ENCODE results near the gene ARHGAP10. TPM values are rescaled to one million over a fixed set of nuclear protein-coding genes. Genes with fewer than 3 reads are reported as not detected.
A peak's percentile ranks its signal among the peaks of the same experiment; 100 is the strongest.

Gene ARHGAP10
- total RNA-seq, 3 donors from 2014 or later, result 4.3 to 5.9 (median 5.3) TPM

DNA sequence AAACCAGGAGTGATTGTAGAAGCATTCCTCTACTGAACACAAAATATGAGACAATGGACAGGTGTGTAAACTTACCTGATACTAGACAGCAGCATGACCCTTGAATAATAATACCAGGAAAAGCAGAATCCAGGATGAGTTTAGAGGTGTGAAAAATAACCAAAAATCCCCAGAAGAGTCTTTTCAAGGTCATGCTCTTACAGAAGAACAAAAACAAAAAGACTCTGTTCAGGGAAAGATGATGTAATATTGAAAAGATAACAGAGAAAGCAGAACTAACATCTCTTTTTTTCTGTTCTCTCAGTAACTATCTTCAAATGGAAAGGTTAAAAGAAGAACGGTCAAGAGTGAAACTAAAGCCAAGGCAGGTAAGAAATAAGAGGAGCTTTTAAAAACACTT lies 14.0 kb upstream of the ARHGAP10 start:
- H3K36me3 Mint-ChIP-seq (ENCODE audit: insufficient read depth), result no peaks in the 10 kb centered on the region
- H3K4me1 Mint-ChIP-seq (ENCODE audit: low read depth), result no peaks in the 10 kb centered on the region
- H3K9me3 Mint-ChIP-seq, result no peaks in the 10 kb centered on the region
- peaks cover 3% of the 10 kb centered on the region for H3K27me3 Mint-ChIP-seq (ENCODE audit: low read depth)
- no peak for ATAC-seq
- DNase-seq, result no peak
- no peak overlapping the region for H3K4me3 Mint-ChIP-seq

DNA sequence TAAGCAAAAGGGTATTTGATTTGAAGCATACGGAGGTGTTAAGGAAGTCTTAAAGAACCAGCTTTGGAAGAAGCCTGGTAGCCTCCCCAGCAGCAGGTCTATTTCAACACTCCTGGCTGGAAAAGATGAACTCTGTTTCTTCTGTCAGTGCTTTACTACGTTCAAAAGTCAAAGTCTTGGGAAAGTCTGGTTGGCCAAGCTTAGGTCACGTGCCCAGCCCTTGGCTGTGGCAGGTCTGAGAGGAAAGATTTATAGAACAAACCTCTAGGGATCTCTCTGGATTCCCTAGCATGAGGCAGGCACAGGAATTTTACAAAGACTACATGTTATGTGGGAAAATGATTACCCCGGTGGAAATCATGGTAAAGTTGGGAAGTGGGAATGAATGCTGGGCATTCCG lies 8.6 kb upstream of the ARHGAP10 start:
- DNase-seq (no peak), ATAC-seq (no peak)
- Mint-ChIP-seq H3K9me3 (no peaks in the 10 kb centered on the region), H3K4me3 (no peak overlapping the region), H3K4me1 (ENCODE audit: low read depth) (no peaks in the 10 kb centered on the region), H3K36me3 (ENCODE audit: insufficient read depth) (no peaks in the 10 kb centered on the region), H3K27me3 (ENCODE audit: low read depth) (no peaks in the 10 kb centered on the region)

DNA sequence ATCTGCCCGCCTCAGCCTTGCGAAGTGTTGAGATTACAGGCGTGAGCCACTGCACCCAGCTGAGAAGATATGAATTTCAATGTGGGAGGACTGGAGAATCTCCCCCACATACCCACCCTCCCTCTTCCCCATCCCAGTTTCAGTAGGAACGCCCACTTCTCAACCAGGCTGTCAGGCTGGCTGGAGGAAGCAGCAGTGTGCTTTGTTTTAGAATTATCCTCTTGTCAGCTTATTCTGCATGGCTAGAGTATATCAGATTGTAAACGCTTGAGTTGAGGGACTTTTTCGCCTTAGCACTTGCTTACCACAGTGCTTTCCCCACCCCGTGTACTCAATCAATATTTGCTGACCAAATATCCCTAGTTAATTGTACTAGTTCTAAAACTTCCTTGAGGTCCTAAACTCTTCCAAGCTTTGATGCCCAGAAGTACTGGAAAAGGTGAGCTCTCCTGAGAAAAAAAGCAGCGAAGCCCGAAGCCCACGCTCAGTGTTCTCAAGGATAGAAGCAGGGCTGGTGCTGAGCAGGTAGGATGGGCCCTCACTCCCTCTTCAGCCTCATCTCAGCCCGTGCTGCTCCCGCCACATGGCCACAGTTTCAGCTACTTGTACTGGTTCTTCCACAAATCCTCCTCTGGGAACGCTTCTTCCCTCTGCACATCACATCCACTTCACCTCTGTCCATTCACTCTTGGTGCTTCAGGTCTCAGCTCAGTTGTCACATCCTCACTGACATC lies 7.3 kb upstream of the ARHGAP10 start:
- no peak for DNase-seq
- no peak for ATAC-seq
- H3K9me3 Mint-ChIP-seq, result no peaks in the 10 kb centered on the region
- no peak overlapping the region for H3K4me3 Mint-ChIP-seq
- H3K4me1 Mint-ChIP-seq (ENCODE audit: low read depth), result no peaks in the 10 kb centered on the region
- H3K27me3 Mint-ChIP-seq (ENCODE audit: low read depth), result no peaks in the 10 kb centered on the region
- no peaks in the 10 kb centered on the region for H3K36me3 Mint-ChIP-seq (ENCODE audit: insufficient read depth)

DNA sequence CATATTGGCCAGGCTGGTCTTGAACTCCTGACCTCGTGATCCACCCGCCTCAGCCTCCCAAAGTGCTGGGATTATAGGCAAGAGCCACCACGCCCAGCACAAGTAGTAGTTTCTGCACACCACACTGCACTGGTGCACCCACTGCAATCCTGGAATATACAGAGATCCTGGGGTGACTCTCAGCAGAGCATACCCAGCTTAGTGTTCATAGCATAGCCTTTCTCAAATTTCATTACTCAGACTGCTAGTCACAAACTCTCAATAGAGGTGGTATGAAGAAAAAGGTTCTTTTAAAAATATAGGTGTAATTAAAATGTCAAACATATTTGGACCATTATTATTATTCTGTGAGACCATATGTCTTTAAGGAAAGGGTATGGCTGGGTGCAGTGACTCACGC lies 6.2 kb upstream of the ARHGAP10 start:
- H3K4me3 Mint-ChIP-seq, result no peak overlapping the region
- no peaks in the 10 kb centered on the region for H3K4me1 Mint-ChIP-seq (ENCODE audit: low read depth)
- H3K36me3 Mint-ChIP-seq (ENCODE audit: insufficient read depth), result no peaks in the 10 kb centered on the region
- ATAC-seq (no peak), DNase-seq (no peak)
- no peaks in the 10 kb centered on the region for H3K27me3 Mint-ChIP-seq (ENCODE audit: low read depth)
- H3K9me3 Mint-ChIP-seq, result no peaks in the 10 kb centered on the region

DNA sequence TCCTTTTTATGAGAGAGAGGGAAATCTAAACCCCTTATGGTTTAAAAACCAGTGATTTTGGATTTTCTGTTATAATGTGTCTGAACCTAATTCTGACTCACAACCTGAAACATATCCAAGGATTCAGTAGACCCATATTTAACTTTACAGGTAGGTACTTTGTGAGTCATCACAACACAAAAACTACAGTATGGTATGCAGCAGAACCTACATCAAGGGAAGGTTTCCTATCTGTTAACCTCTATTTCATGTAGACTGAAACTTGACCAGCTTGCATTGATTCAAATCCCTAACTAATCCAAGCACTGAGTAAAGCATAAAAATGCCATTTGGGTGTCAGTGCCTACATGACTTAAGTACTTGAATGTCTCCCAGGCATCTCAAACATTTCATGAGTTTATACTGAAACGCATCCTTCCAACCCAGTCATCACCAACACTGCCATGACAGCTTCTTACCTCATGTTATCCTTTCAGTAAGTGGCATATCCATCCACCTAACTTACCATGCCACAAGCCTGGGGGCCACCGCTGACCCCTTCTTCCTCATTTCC lies 4.3 kb upstream of the ARHGAP10 start:
- DNase-seq (no peak), ATAC-seq (no peak)
- no peaks in the 10 kb centered on the region for H3K36me3 Mint-ChIP-seq (ENCODE audit: insufficient read depth)
- H3K4me1 Mint-ChIP-seq (ENCODE audit: low read depth), result peaks cover 7% of the 10 kb centered on the region
- no peak overlapping the region for H3K4me3 Mint-ChIP-seq
- no peaks in the 10 kb centered on the region for H3K27me3 Mint-ChIP-seq (ENCODE audit: low read depth)
- no peaks in the 10 kb centered on the region for H3K9me3 Mint-ChIP-seq

DNA sequence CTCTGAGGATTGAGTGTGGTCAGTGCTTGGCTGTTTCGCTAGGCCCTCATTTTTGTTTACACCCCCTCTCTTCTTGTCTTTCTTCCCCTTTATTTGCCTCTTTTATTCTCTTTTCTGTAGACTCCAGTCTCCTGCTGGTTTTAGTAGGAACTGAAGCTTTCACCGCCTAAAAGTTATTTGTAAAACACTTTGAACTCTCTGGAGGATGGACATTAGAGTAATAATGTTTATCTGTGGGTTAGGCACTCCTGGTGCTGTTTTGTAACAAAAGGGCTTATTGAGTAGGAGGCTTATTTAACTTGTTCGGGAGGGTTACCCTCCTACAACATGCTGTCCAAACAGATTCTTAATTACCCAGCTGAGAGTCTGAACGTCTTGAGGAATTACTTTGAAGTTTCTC lies 1.6 kb upstream of the ARHGAP10 start:
- Mint-ChIP-seq H3K9me3 (no peaks in the 10 kb centered on the region), H3K4me3 (peak overlapping the region; percentile 31), H3K4me1 (ENCODE audit: low read depth) (peaks cover 30% of the 10 kb centered on the region), H3K27me3 (ENCODE audit: low read depth) (peaks cover 11% of the 10 kb centered on the region), H3K36me3 (ENCODE audit: insufficient read depth) (no peaks in the 10 kb centered on the region)
- no peak for ATAC-seq
- no peak for DNase-seq

DNA sequence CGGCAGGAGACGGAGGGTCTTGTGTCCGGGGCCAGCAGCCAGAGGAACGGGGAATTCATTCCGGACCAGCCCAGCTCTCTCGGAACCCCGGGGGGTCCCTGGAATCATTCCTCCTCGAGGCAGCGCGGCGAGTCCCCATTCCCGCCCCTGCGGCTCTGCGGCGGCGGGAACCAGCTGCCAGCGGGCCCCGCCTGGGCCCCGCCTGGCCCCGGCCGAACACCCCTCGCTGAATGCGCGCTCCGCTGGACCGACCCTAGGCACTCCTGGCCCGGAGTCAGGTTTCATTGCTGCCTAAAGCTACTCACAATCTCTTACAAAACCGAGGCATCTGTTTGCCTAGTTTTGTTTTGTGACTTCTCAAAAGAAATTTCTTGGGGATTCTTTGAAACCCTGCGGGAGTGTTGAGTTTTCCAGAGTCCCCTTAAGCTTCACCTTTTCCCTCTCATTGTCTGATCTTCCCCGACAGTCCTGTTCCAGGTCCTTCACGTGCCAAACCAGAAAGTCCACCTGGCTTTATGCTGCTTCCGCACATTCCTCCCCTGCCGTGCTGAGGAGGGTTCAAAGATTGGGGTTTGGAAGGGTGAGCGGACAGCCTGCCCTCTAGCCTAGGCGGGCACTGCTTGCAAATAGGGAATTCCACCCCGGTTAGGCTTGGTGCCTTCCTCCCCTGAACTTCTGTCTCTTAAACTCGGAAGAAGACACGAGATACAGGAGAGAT lies 789 bp downstream of the ARHGAP10 start:
- H3K9me3 Mint-ChIP-seq, result no peaks in the 10 kb centered on the region
- peaks cover 11% of the 10 kb centered on the region for H3K27me3 Mint-ChIP-seq (ENCODE audit: low read depth)
- no peak for DNase-seq
- H3K4me1 Mint-ChIP-seq (ENCODE audit: low read depth), result peaks cover 40% of the 10 kb centered on the region
- H3K4me3 Mint-ChIP-seq, result peak overlapping the region; percentile 91
- no peaks in the 10 kb centered on the region for H3K36me3 Mint-ChIP-seq (ENCODE audit: insufficient read depth)
- ATAC-seq, result peak; percentile 30 to 35

DNA sequence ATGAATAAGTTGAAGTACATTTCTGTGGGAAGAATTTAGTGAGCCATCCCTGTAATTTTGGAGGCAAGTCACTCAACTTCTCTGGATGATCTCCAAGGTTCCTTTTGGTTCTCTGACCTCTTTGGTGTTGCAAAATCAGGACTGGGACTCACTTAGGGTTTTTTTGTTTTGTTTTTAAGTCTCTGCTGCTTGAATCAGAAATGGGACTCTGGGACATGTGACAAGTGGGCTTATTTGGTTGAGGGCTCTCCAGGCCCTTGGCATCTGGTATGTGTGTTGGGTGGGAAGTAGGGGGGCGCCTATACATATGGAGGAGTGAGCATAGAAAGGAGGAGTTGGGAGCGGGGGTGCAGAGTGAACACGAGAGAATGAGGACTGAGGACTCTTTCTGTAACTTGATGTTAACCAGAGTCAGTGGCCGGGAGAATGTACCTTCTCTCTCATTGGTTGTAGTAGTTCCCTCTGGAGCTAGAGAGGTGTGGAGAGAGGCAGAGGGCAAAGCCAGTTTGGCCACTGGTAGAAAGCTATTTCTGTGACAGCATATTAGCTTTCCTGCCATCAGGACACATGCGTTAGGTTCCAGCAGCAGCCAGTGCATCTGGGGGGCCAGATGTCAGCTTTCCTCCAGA lies 1.9 kb downstream of the ARHGAP10 start:
- H3K4me3 Mint-ChIP-seq, result peak overlapping the region; percentile 91
- DNase-seq (no peak), ATAC-seq (no peak)
- H3K9me3 Mint-ChIP-seq, result no peaks in the 10 kb centered on the region
- H3K4me1 Mint-ChIP-seq (ENCODE audit: low read depth), result peaks cover 40% of the 10 kb centered on the region
- H3K36me3 Mint-ChIP-seq (ENCODE audit: insufficient read depth), result no peaks in the 10 kb centered on the region
- peaks cover 11% of the 10 kb centered on the region for H3K27me3 Mint-ChIP-seq (ENCODE audit: low read depth)

DNA sequence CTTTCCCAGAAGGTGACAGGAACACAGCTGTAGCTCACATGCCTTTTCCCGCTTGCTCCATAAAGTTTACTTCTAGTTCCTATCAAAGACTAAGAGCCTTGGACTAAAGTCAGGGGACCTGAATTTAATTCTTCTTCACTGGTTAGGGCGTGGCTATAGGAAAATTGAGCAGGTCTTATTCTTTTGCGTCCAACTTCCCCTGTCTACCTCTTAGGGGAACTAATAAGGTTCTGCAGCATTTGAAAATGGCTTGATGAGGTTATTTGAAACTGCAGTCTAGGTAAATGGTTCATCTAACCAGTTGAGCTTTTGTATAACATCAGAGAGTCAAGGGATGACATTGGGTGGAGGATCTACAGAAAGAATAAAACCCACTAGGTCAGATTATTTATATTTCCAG lies 2.6 kb downstream of the ARHGAP10 start:
- peaks cover 40% of the 10 kb centered on the region for H3K4me1 Mint-ChIP-seq (ENCODE audit: low read depth)
- no peaks in the 10 kb centered on the region for H3K9me3 Mint-ChIP-seq
- H3K4me3 Mint-ChIP-seq, result no peak overlapping the region
- H3K27me3 Mint-ChIP-seq (ENCODE audit: low read depth), result peaks cover 11% of the 10 kb centered on the region
- DNase-seq, result no peak
- no peaks in the 10 kb centered on the region for H3K36me3 Mint-ChIP-seq (ENCODE audit: insufficient read depth)
- ATAC-seq, result no peak

DNA sequence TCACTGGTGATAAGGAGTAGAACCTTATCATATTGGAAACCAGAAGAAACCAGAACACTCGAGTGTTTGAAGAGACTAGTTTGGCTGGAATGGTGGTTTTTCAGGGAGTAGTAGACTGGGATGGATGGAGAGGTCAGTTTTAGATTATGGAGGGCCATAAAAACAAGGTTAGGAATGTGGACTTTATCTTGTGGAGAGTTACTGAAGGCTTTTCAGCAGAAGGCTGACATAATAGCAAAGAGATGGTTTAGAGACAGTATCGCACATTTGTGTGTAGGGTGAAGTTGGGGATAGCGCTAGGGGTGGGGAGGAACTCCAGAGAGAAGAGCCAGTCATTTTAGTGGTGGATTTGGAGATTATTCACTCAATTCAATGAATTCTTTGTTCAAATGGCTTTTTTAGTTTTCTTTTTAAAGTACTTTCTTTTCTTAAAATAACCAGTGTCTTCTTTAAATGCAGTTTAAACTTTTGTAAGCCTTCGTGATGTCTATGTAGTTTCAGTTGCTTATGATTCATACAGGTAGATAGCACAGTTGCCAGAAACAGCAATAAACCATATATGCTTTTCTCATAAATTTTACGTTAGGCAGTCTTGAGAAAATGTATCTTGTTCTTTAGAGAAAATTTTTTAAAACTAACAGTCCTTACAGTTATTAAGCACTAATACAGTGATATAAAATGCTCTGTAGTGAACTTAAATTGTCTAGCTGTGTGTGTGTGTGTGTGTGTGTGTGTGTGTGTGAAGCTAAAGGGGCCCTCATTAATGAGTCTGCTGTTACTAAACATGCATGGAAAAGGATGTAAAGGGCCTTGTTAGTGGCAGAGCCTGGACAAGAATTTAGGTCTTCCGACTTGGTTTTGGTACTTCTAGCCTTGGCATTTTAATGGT lies 3.8 kb downstream of the ARHGAP10 start:
- H3K36me3 Mint-ChIP-seq (ENCODE audit: insufficient read depth), result no peaks in the 10 kb centered on the region
- ATAC-seq (no peak), DNase-seq (no peak)
- H3K4me1 Mint-ChIP-seq (ENCODE audit: low read depth), result peaks cover 40% of the 10 kb centered on the region
- H3K4me3 Mint-ChIP-seq, result no peak overlapping the region
- H3K9me3 Mint-ChIP-seq, result no peaks in the 10 kb centered on the region
- peaks cover 11% of the 10 kb centered on the region for H3K27me3 Mint-ChIP-seq (ENCODE audit: low read depth)

DNA sequence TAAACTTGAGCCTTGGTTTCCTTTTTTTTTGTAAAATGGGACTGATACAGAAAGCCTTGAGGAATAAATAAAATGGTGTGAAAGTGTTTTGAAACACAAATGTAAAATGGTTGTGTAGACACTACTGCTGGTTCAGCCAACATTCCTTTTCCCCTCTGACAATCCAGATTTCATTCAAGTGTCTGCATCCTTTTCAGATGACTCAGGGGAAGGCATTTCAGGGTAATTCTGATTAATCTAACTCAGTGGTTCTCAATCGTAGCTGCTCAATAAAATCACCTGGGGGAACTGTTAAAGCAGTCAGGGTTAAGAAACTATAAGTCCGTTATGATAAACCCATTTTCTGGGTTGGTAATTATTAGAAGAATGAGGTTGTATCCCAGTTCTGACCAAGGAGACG lies 4.6 kb downstream of the ARHGAP10 start:
- peaks cover 11% of the 10 kb centered on the region for H3K27me3 Mint-ChIP-seq (ENCODE audit: low read depth)
- no peaks in the 10 kb centered on the region for H3K9me3 Mint-ChIP-seq
- H3K4me1 Mint-ChIP-seq (ENCODE audit: low read depth), result peaks cover 36% of the 10 kb centered on the region
- no peaks in the 10 kb centered on the region for H3K36me3 Mint-ChIP-seq (ENCODE audit: insufficient read depth)
- ATAC-seq, result no peak
- no peak for DNase-seq
- no peak overlapping the region for H3K4me3 Mint-ChIP-seq

DNA sequence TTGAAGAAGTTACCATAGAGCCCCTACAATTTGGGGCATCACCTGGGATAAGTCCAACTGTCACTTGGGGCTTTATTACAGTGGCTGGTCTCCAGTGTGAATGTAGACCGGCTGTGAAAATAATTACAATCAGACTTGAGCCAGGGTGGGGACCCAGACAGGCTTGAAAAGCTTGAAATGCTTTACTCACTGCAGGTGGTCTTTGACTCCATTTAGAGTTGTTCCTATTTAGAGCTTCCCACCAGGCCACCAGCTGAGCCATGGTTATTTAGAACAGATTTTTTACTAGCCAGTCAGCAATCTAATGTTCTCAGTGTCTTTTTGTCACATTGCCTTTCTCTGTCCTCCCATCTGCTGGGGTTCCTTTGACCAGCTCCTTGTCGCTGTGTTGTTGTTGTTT lies 5.7 kb downstream of the ARHGAP10 start:
- peaks cover 40% of the 10 kb centered on the region for H3K4me1 Mint-ChIP-seq (ENCODE audit: low read depth)
- no peak for ATAC-seq

DNA sequence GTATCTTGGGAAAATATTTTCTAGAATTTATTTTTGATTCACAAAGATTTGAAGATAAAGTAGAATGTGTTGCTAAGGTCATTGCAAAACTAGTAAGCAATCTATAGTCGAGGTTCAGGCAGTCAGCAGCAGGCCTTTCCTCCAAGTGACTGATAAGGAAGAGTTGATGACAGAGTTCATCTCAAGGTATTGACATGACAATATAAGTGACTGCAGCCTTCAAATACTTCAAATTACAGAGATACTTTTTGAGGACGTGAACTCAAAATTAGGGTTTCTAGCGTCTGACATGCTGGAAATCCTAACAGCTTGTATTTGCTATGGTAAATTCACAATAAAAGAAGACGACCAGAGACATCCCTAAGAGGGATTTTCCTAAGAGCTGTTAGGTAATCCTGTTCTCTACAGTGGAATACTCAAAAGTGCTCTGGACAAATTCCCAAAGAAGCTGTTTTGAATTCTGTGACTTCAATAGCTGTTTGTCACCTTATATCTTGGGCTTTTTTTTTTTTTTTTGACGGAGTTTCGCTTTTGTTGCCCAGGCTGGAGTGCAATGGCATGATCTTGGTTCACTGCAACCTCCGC lies 7.4 kb downstream of the ARHGAP10 start:
- H3K27me3 Mint-ChIP-seq (ENCODE audit: low read depth), result no peaks in the 10 kb centered on the region
- H3K9me3 Mint-ChIP-seq, result no peaks in the 10 kb centered on the region
- H3K4me3 Mint-ChIP-seq, result no peak overlapping the region
- no peaks in the 10 kb centered on the region for H3K36me3 Mint-ChIP-seq (ENCODE audit: insufficient read depth)
- no peak for ATAC-seq
- DNase-seq, result no peak
- peaks cover 24% of the 10 kb centered on the region for H3K4me1 Mint-ChIP-seq (ENCODE audit: low read depth)

More for the DNA sequence above, 5.7 kb downstream of the ARHGAP10 start:
- DNase-seq, result no peak
- Mint-ChIP-seq H3K9me3 (no peaks in the 10 kb centered on the region), H3K4me3 (no peak overlapping the region), H3K27me3 (ENCODE audit: low read depth) (peaks cover 11% of the 10 kb centered on the region), H3K36me3 (ENCODE audit: insufficient read depth) (no peaks in the 10 kb centered on the region)

Data from activated T-cell treated with anti-CD3 and anti-CD28 coated beads, Interleukin-2, amount 50 U/mL, for 4 hours (primary cell).